GM12878 (cell line): Measurements from ENCODE around the gene SCNN1G. TPM values are rescaled to one million over a fixed set of nuclear protein-coding genes. Genes with fewer than 3 reads are reported as not detected.

Experiments used
- BCLAF1 ChIP-seq: fragments of 450-650 bp; IDR thresholded peaks from 2 replicates; pipeline ENCODE4 v1.6.1; 2017; ENCODE audit warnings: antibody characterized with exemption, mild to moderate bottlenecking, moderate library complexity
- EP300 ChIP-seq, 2 experiments: fragments of 150-350 bp in 1 of 2; IDR thresholded peaks; 2 replicates each; pipeline ENCODE4 v1.6.1; 2011 to 2012; ENCODE audit warnings: low read depth in 2 of 2, low read length in 2 of 2, borderline replicate concordance in 1 of 2, improper control_type of control experiment in 1 of 2, inconsistent platforms in 1 of 2; ENCODE audit not compliant: control insufficient read depth in 1 of 2
- ETV6 ChIP-seq, 2 experiments: fragments of 450-650 bp in 1 of 2; IDR thresholded peaks in 1 of 2; conservative IDR thresholded peaks in 1 of 2; 2 replicates each; pipeline ENCODE4 v1.6.1; 2014; ENCODE audit warnings: antibody characterized with exemption in 1 of 2, borderline replicate concordance in 1 of 2, low read depth in 1 of 2, mild to moderate bottlenecking in 1 of 2, moderate library complexity in 1 of 2
- GABPA ChIP-seq: IDR thresholded peaks from 2 replicates; pipeline ENCODE4 v1.6.1; 2014; ENCODE audit warnings: antibody characterized with exemption, low read depth, mild to moderate bottlenecking, inconsistent platforms
- HSF1 ChIP-seq: fragments of 150-350 bp; IDR thresholded peaks from 2 replicates; pipeline ENCODE4 v1.6.1; 2014; ENCODE audit warnings: mild to moderate bottlenecking, low read depth, low read length
- MXI1 ChIP-seq: fragments of 150-350 bp; IDR thresholded peaks from 2 replicates; pipeline ENCODE4 v1.6.1; 2011; ENCODE audit warnings: low read depth, mild to moderate bottlenecking, inconsistent platforms, low read length, improper control_type of control experiment
- MYB ChIP-seq: fragments of 150-350 bp; IDR thresholded peaks from 2 replicates; pipeline ENCODE4 v1.6.1; 2014; ENCODE audit warnings: mild to moderate bottlenecking, low read depth, low read length, borderline replicate concordance
- NKRF ChIP-seq: fragments of 450-650 bp; conservative IDR thresholded peaks from 2 replicates; pipeline ENCODE4 v1.6.1; 2017; ENCODE audit warnings: mild to moderate bottlenecking, moderate library complexity
- PBX3 ChIP-seq: IDR thresholded peaks from 2 replicates; pipeline ENCODE4 v1.6.1; 2011; ENCODE audit warnings: mild to moderate bottlenecking, low read depth, low read length, moderate library complexity; ENCODE audit not compliant: insufficient replicate concordance
- RUNX3 ChIP-seq: IDR thresholded peaks from 2 replicates; pipeline ENCODE4 v1.6.1; 2012; ENCODE audit warnings: low read length, inconsistent platforms
- SMAD5 ChIP-seq: IDR thresholded peaks from 2 replicates; pipeline ENCODE4 v1.6.1; 2016; ENCODE audit warnings: antibody characterized with exemption, low read depth
- polyA plus RNA-seq, 11 experiments: library from polyadenylated mRNA; depleted of rRNA in 4 of 11; unstranded in 6 of 11; stranded (reverse) in 5 of 11; fragments of >200 nt; fragmentation: Nextera tagmentation in 4 of 11; fragmentation: Illumina TruSeq in 1 of 11; extraction: Ambion mirVana in 4 of 11; extraction: Trizol in 1 of 11; gene quantifications; 1 replicate in 1 of 11; 2 replicates in 10 of 11; pipeline versions ENCODE4 v1.2.1 to v1.2.3, GENCODE V29; 2011 to 2016; ENCODE audit warnings: inconsistent platforms in 2 of 11, missing spikeins in 2 of 11, low read depth in 1 of 11
- total RNA-seq, 4 experiments: library from RNA; depleted of rRNA in 3 of 4; stranded (reverse); fragments of >200 nt in 3 of 4; fragmentation: Illumina TruSeq in 1 of 4; extraction: Trizol in 1 of 4; gene quantifications; 2 replicates each; pipeline versions ENCODE4 v1.2.1 to v1.2.3, GENCODE V29; 2013 to 2021

Gene SCNN1G
- total and polyA plus RNA-seq, 10 of the 15 experiments (the other 5 are each of a cell fraction or from before 2014, with no cell fraction given), result 0.04 to 0.86 (median 0.08) TPM; not detected in 5

- TF ChIP-seq HSF1 (no peak), PBX3 (no peak), RUNX3 (no peak), SMAD5 (no peak), MXI1 (no peak), GABPA (no peak), ETV6 (conservative IDR thresholded peaks at IDR 0.05 in 1 of 2, IDR thresholded peaks at IDR 0.05 in 1 of 2; ENCODE audit: borderline replicate concordance in 1 of 2, low read depth in 1 of 2) (no peak), BCLAF1 (no peak), EP300 (IDR thresholded peaks at IDR 0.05; ENCODE audit: borderline replicate concordance in 1 of 2, control insufficient read depth in 1 of 2, low read depth in 2 of 2, low read length in 2 of 2) (no peak), MYB (no peak), NKRF (no peak)
These were observed 17.8 kb upstream of the SCNN1G start (continued) for GRCh38 chr16:23164736-23165135.
